Liver (tissue), 9 donors: Measurements from ENCODE around the gene SHROOM2. TPM values are rescaled to one million over a fixed set of nuclear protein-coding genes. Genes with fewer than 3 reads are reported as not detected.

ENCODE experiments used
- DNase-seq: peaks from one replicate; pipeline ENCODE4 v3.0.0-alpha.2; 2017; ENCODE audit warnings: low spot score
- H3K27ac ChIP-seq, 2 donors: one replicate each; pipeline ENCODE4 v1.7.0; 2013; ENCODE audit warnings: inconsistent platforms in 2 of 2, low read length in 2 of 2, control low read depth in 1 of 2, low read depth in 1 of 2, mild to moderate bottlenecking in 1 of 2
- H3K27me3 ChIP-seq, 4 donors: one replicate each; pipeline versions ENCODE4 v1.6.1 to v1.7.0; 2013; ENCODE audit warnings: low read length in 3 of 4, inconsistent platforms in 1 of 4, mild to moderate bottlenecking in 1 of 4, moderate library complexity in 1 of 4; ENCODE audit not compliant: control insufficient read depth in 4 of 4, insufficient read depth in 4 of 4
- H3K36me3 ChIP-seq, 4 donors: one replicate each; pipeline versions ENCODE4 v1.6.1 to v1.7.0; 2013; ENCODE audit warnings: low read length in 3 of 4, mild to moderate bottlenecking in 3 of 4, low read depth in 1 of 4, moderate library complexity in 1 of 4; ENCODE audit not compliant: control insufficient read depth in 4 of 4, insufficient read depth in 3 of 4
- H3K4me1 ChIP-seq, 4 donors: one replicate each; pipeline versions ENCODE4 v1.6.1 to v1.7.0; 2013; ENCODE audit warnings: low read length in 3 of 4, mild to moderate bottlenecking in 3 of 4, moderate library complexity in 1 of 4; ENCODE audit not compliant: control insufficient read depth in 4 of 4, insufficient read depth in 4 of 4
- H3K4me3 ChIP-seq, 3 donors: one replicate each; pipeline versions ENCODE4 v1.6.1 to v1.7.0; 2013; ENCODE audit warnings: low read length in 3 of 3, control low read depth in 1 of 3, low read depth in 1 of 3, mild to moderate bottlenecking in 1 of 3
- H3K9ac ChIP-seq, 2 donors: one replicate each; pipeline ENCODE4 v1.7.0; 2013; ENCODE audit warnings: low read length in 2 of 2, mild to moderate bottlenecking in 2 of 2, moderate library complexity in 2 of 2, control low read depth in 1 of 2, low read depth in 1 of 2
- H3K9me3 ChIP-seq, 4 donors: one replicate each; pipeline versions ENCODE4 v1.6.1 to v1.7.0; 2013; ENCODE audit warnings: low read length in 3 of 4; ENCODE audit not compliant: control insufficient read depth in 4 of 4
- EGR1 ChIP-seq, 2 donors: IDR thresholded peaks; 2 replicates each; pipeline ENCODE4 v1.6.1; 2016 to 2018; ENCODE audit warnings: antibody characterized with exemption in 2 of 2, low read depth in 2 of 2
- FOXA1 ChIP-seq: IDR thresholded peaks from 2 replicates; pipeline ENCODE4 v1.6.1; 2016; ENCODE audit warnings: antibody characterized with exemption
- FOXA2 ChIP-seq: IDR thresholded peaks from 2 replicates; pipeline ENCODE4 v1.6.1; 2016; ENCODE audit warnings: antibody characterized with exemption
- GABPA ChIP-seq, 2 donors: IDR thresholded peaks in 1 of 2; conservative IDR thresholded peaks in 1 of 2; 2 replicates each; pipeline ENCODE4 v1.6.1; 2016; ENCODE audit warnings: antibody characterized with exemption in 2 of 2, mild to moderate bottlenecking in 1 of 2, moderate library complexity in 1 of 2
- HNF4A ChIP-seq, 2 donors: conservative IDR thresholded peaks; 2 replicates each; pipeline ENCODE4 v1.6.1; 2016; ENCODE audit warnings: antibody characterized with exemption in 2 of 2, mild to moderate bottlenecking in 2 of 2
- HNF4G ChIP-seq: IDR thresholded peaks from 2 replicates; pipeline ENCODE4 v1.6.1; 2016; ENCODE audit warnings: antibody characterized with exemption
- JUND ChIP-seq, 2 donors: IDR thresholded peaks; 2 replicates each; pipeline ENCODE4 v1.6.1; 2016; ENCODE audit warnings: antibody characterized with exemption in 2 of 2
- MAX ChIP-seq: IDR thresholded peaks from 2 replicates; pipeline ENCODE4 v1.6.1; 2016; ENCODE audit warnings: antibody characterized with exemption
- NR2F2 ChIP-seq: IDR thresholded peaks from 2 replicates; pipeline ENCODE4 v1.6.1; 2016; ENCODE audit warnings: antibody characterized with exemption
- RAD21 ChIP-seq, 2 donors: IDR thresholded peaks; 2 replicates each; pipeline ENCODE4 v1.6.1; 2016; ENCODE audit warnings: antibody characterized with exemption in 2 of 2, mild to moderate bottlenecking in 2 of 2
- REST ChIP-seq: IDR thresholded peaks from 2 replicates; pipeline ENCODE4 v1.6.1; 2016; ENCODE audit warnings: antibody characterized with exemption, mild to moderate bottlenecking
- RXRA ChIP-seq, 2 donors: IDR thresholded peaks; 2 replicates each; pipeline ENCODE4 v1.6.1; 2017 to 2018; ENCODE audit warnings: antibody characterized with exemption in 2 of 2, mild to moderate bottlenecking in 1 of 2
- SP1 ChIP-seq: IDR thresholded peaks from 2 replicates; pipeline ENCODE4 v1.6.1; 2018; ENCODE audit warnings: antibody characterized with exemption, mild to moderate bottlenecking
- TAF1 ChIP-seq: conservative IDR thresholded peaks from 2 replicates; pipeline ENCODE4 v1.6.1; 2016; ENCODE audit warnings: antibody characterized with exemption, mild to moderate bottlenecking
- YY1 ChIP-seq: IDR thresholded peaks from 2 replicates; pipeline ENCODE4 v1.6.1; 2016; ENCODE audit warnings: antibody characterized with exemption, mild to moderate bottlenecking
- WGBS: extraction: QIAGEN DNeasy Blood & Tissue Kit; methylation state at CpG from one replicate; pipeline ENCODE4 v1.1.7; 2013; 5-methylcytosine and 5-hydroxymethylcytosine counted together
- polyA plus RNA-seq, 2 donors: library from polyadenylated mRNA; stranded (reverse) in 1 of 2; unstranded in 1 of 2; fragments of 200-250 nt in 1 of 2; fragments of >200 nt in 1 of 2; fragmentation: Nextera tagmentation in 1 of 2; extraction: Ambion mirVana in 1 of 2; gene quantifications; one replicate each; pipeline versions ENCODE4 v1.2.1 to v1.2.3, GENCODE V29; 2013 to 2015
- total RNA-seq, 2 donors: library from RNA; depleted of rRNA; stranded (reverse); fragments of >200 nt; gene quantifications; one replicate each; pipeline ENCODE4 v1.2.3, GENCODE V29; 2014
- TF ChIP-seq, protein P1 (sequence below): fragments of 150-350 bp; IDR thresholded peaks from 2 replicates; pipeline ENCODE4 v1.5.1; 2017; ENCODE audit warnings: improper control_type of control experiment, low read depth, low read length; ENCODE audit not compliant: missing input control
- TF ChIP-seq, protein P2 (sequence below): IDR thresholded peaks from 2 replicates; pipeline ENCODE4 v1.6.1; 2016; ENCODE audit warnings: antibody characterized with exemption
- TF ChIP-seq, protein P3 (sequence below): IDR thresholded peaks from 2 replicates; pipeline ENCODE4 v1.6.1; 2016; ENCODE audit warnings: antibody characterized with exemption
- donor health status: healthy.
- donor health status: healthy.
- donor health status: healthy.
- donor health status: healthy.
- donor health status: healthy.

SHROOM2 gene
- total and polyA plus RNA-seq, 4 donors = 1.1 to 5.4 (median 3.6) TPM

- no peak for DNase-seq
- Histone ChIP-seq H3K9me3 (no peaks in the 10 kb centered on the region), H3K9ac (no peak overlapping the region), H3K4me3 (no peak overlapping the region), H3K36me3 (no peaks in the 10 kb centered on the region), H3K27me3 (no peaks in the 10 kb centered on the region), H3K4me1 (no peaks in the 10 kb centered on the region), H3K27ac (peak overlapping the region in 1 of 2 donors; percentile 7)
- 74% methylated on average over 9 of the region's 9 CpGs for WGBS
- TF ChIP-seq SP1 (no peak), FOXA2 (no peak), MAX (no peak), REST (no peak)
Observed at GRCh38 chrX:9867226-9867625, 81.0 kb downstream of the SHROOM2 start.

DNA sequence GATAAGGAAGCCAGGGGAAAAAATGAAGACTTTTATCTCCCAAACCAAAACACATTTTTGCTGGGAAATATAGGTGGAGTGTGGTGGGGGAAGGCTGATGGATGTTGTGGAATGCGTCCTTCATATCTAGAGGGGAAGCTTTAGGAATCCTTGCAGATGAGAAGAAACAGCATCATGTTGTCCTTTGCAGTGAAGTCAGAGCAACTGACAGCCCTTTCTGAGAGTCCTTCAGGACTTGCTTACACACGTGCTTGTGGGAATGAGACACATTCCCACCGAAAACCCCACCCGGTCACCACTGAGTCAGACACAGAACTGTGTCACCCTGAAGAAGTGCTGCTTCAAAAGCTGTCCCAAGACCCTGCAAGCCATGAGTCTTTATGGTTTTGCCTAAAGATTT lies 81.5 kb downstream of the SHROOM2 start:
- Histone ChIP-seq H3K9ac (no peak overlapping the region), H3K4me1 (no peaks in the 10 kb centered on the region), H3K36me3 (no peaks in the 10 kb centered on the region), H3K4me3 (no peak overlapping the region), H3K27ac (no peak overlapping the region), H3K9me3 (no peaks in the 10 kb centered on the region), H3K27me3 (no peaks in the 10 kb centered on the region)
- TF ChIP-seq NR2F2 (no peak), FOXA2 (no peak), YY1 (no peak), HNF4G (no peak), FOXA1 (no peak), JUND (IDR thresholded peaks at IDR 0.05) (no peak), SP1 (no peak), REST (no peak), GABPA (IDR thresholded peaks at IDR 0.05 in 1 of 2, conservative IDR thresholded peaks at IDR 0.05 in 1 of 2) (no peak), HNF4A (conservative IDR thresholded peaks at IDR 0.05) (no peak), RAD21 (IDR thresholded peaks at IDR 0.05) (no peak), TAF1 (no peak), RXRA (IDR thresholded peaks at IDR 0.05) (no peak), EGR1 (IDR thresholded peaks at IDR 0.05; ENCODE audit: low read depth in 2 of 2) (no peak)
- TF ChIP-seq, protein P1, sequence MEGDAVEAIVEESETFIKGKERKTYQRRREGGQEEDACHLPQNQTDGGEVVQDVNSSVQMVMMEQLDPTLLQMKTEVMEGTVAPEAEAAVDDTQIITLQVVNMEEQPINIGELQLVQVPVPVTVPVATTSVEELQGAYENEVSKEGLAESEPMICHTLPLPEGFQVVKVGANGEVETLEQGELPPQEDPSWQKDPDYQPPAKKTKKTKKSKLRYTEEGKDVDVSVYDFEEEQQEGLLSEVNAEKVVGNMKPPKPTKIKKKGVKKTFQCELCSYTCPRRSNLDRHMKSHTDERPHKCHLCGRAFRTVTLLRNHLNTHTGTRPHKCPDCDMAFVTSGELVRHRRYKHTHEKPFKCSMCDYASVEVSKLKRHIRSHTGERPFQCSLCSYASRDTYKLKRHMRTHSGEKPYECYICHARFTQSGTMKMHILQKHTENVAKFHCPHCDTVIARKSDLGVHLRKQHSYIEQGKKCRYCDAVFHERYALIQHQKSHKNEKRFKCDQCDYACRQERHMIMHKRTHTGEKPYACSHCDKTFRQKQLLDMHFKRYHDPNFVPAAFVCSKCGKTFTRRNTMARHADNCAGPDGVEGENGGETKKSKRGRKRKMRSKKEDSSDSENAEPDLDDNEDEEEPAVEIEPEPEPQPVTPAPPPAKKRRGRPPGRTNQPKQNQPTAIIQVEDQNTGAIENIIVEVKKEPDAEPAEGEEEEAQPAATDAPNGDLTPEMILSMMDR = no peak
- TF ChIP-seq, protein P2, sequence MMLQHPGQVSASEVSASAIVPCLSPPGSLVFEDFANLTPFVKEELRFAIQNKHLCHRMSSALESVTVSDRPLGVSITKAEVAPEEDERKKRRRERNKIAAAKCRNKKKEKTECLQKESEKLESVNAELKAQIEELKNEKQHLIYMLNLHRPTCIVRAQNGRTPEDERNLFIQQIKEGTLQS = no peak
- TF ChIP-seq, protein P3, sequence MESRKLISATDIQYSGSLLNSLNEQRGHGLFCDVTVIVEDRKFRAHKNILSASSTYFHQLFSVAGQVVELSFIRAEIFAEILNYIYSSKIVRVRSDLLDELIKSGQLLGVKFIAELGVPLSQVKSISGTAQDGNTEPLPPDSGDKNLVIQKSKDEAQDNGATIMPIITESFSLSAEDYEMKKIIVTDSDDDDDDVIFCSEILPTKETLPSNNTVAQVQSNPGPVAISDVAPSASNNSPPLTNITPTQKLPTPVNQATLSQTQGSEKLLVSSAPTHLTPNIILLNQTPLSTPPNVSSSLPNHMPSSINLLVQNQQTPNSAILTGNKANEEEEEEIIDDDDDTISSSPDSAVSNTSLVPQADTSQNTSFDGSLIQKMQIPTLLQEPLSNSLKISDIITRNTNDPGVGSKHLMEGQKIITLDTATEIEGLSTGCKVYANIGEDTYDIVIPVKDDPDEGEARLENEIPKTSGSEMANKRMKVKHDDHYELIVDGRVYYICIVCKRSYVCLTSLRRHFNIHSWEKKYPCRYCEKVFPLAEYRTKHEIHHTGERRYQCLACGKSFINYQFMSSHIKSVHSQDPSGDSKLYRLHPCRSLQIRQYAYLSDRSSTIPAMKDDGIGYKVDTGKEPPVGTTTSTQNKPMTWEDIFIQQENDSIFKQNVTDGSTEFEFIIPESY = no peak
- WGBS = 54% methylated on average over 4 of the region's 4 CpGs
- DNase-seq = no peak
